Type B pancreatic cell (in vitro differentiated cells): ENCODE data around the gene SRGAP3. TPM values are rescaled to one million over a fixed set of nuclear protein-coding genes. Genes with fewer than 3 reads are reported as not detected.

Experiments used
- DNase-seq: peaks from one replicate; pipeline ENCODE4 v3.0.0; 2021; ENCODE audit warnings: mixed read lengths; ENCODE audit not compliant: unreplicated experiment; ENCODE audit errors: extremely low spot score
- H3K27ac Mint-ChIP-seq: 2 replicates; pipeline ENCODE4 v1.8.0; 2021; ENCODE audit warnings: mild to moderate bottlenecking, mixed read lengths
- H3K27me3 Mint-ChIP-seq: 2 replicates; pipeline ENCODE4 v1.8.0; 2021; ENCODE audit warnings: mixed read lengths
- H3K36me3 Mint-ChIP-seq: 2 replicates; pipeline ENCODE4 v1.8.0; 2021; ENCODE audit warnings: mixed read lengths
- H3K4me1 Mint-ChIP-seq: one replicate; pipeline ENCODE4 v1.8.0; 2021; ENCODE audit warnings: mixed read lengths; ENCODE audit not compliant: unreplicated experiment
- H3K4me3 Mint-ChIP-seq: 2 replicates; pipeline ENCODE4 v1.8.0; 2021; ENCODE audit warnings: mild to moderate bottlenecking, mixed read lengths
- H3K9me3 Mint-ChIP-seq: 2 replicates; pipeline ENCODE4 v1.8.0; 2021; ENCODE audit warnings: mixed read lengths
- CTCF ChIP-seq: fragments of 200-600 bp; sonication (generic); conservative IDR thresholded peaks from 2 replicates; pipeline ENCODE4 v1.5.0; 2021; ENCODE audit warnings: antibody characterized with exemption, mild to moderate bottlenecking
- total RNA-seq: library from RNA; stranded (reverse); gene quantifications from 2 replicates; pipeline ENCODE4 v1.2.1, GENCODE V29; 2021; ENCODE audit warnings: low replicate concordance

Gene SRGAP3
- total RNA-seq, 1 donor from 2014 or later = 41.7 TPM

- Mint-ChIP-seq H3K9me3 (no peaks in the 10 kb centered on the region), H3K4me3 (no peak overlapping the region), H3K36me3 (peaks cover 7% of the 10 kb centered on the region), H3K4me1 (peaks cover 18% of the 10 kb centered on the region), H3K27ac (no peak overlapping the region), H3K27me3 (no peaks in the 10 kb centered on the region)
- no peak for TF ChIP-seq CTCF
- DNase-seq = no peak
Observed at GRCh38 chr3:9068051-9068450, 181.4 kb downstream of the SRGAP3 start.

- Mint-ChIP-seq H3K4me3 (no peak overlapping the region), H3K27me3 (no peaks in the 10 kb centered on the region), H3K9me3 (no peaks in the 10 kb centered on the region), H3K4me1 (peaks cover 18% of the 10 kb centered on the region), H3K36me3 (peaks cover 11% of the 10 kb centered on the region), H3K27ac (no peak overlapping the region)
- TF ChIP-seq CTCF = peak; percentile 91
- no peak for DNase-seq
Observed at GRCh38 chr3:9067352-9067975, 182.0 kb downstream of the SRGAP3 start.

GRCh38 chr3:9066775-9067174 lies 182.7 kb downstream of the SRGAP3 start:
- H3K36me3 Mint-ChIP-seq = peaks cover 16% of the 10 kb centered on the region
- peaks cover 18% of the 10 kb centered on the region for H3K4me1 Mint-ChIP-seq
- no peaks in the 10 kb centered on the region for H3K9me3 Mint-ChIP-seq
- no peak for TF ChIP-seq CTCF
- no peak overlapping the region for H3K27ac Mint-ChIP-seq
- H3K4me3 Mint-ChIP-seq = no peak overlapping the region
- H3K27me3 Mint-ChIP-seq = no peaks in the 10 kb centered on the region
- no peak for DNase-seq

GRCh38 chr3:9066141-9066540 lies 183.3 kb downstream of the SRGAP3 start:
- Mint-ChIP-seq H3K4me1 (peaks cover 18% of the 10 kb centered on the region), H3K9me3 (no peaks in the 10 kb centered on the region), H3K36me3 (peaks cover 21% of the 10 kb centered on the region), H3K27me3 (no peaks in the 10 kb centered on the region), H3K4me3 (no peak overlapping the region), H3K27ac (no peak overlapping the region)
- no peak for DNase-seq
- TF ChIP-seq CTCF = no peak

GRCh38 chr3:9064850-9065249 lies 184.6 kb downstream of the SRGAP3 start:
- Mint-ChIP-seq H3K4me3 (no peak overlapping the region), H3K36me3 (peaks cover 26% of the 10 kb centered on the region), H3K27ac (no peak overlapping the region), H3K9me3 (no peaks in the 10 kb centered on the region), H3K27me3 (no peaks in the 10 kb centered on the region), H3K4me1 (peaks cover 18% of the 10 kb centered on the region)
- TF ChIP-seq CTCF = no peak
- no peak for DNase-seq

- H3K4me3 Mint-ChIP-seq = no peak overlapping the region
- DNase-seq = no peak
- H3K36me3 Mint-ChIP-seq = peaks cover 28% of the 10 kb centered on the region
- H3K9me3 Mint-ChIP-seq = no peaks in the 10 kb centered on the region
- TF ChIP-seq CTCF = no peak
- no peak overlapping the region for H3K27ac Mint-ChIP-seq
- H3K4me1 Mint-ChIP-seq = peaks cover 18% of the 10 kb centered on the region
- no peaks in the 10 kb centered on the region for H3K27me3 Mint-ChIP-seq
Observed at GRCh38 chr3:9064251-9064650, 185.2 kb downstream of the SRGAP3 start.
